RWPE2 (cell line): ENCODE data around the gene WDFY2.
A peak's percentile ranks its signal among the peaks of the same experiment; 100 is the strongest.

Experiments
- ATAC-seq: fragments of 200-7000 bp; cut with Tn5 transposase; 3 replicates; pipeline ENCODE4 v1.9.1; 2021; ENCODE audit warnings: low read depth
- DNase-seq: peaks from one replicate; pipeline ENCODE4 v3.0.0-alpha.2; 2020; ENCODE audit warnings: low spot score
- H3K27ac ChIP-seq: fragments of 450-650 bp; 2 replicates; pipeline ENCODE4 v1.5.1; 2017; ENCODE audit warnings: mild to moderate bottlenecking; ENCODE audit not compliant: poor library complexity, severe bottlenecking
- H3K27me3 ChIP-seq: fragments of 250-450 bp; sonication (Bioruptor Pico); 2 replicates; pipeline ENCODE4 v1.5.1; 2021; ENCODE audit warnings: mild to moderate bottlenecking, moderate library complexity; ENCODE audit not compliant: insufficient read depth, poor library complexity, severe bottlenecking
- H3K36me3 ChIP-seq: fragments of 250-450 bp; sonication (Bioruptor Pico); 2 replicates; pipeline ENCODE4 v1.5.1; 2020; ENCODE audit warnings: low read depth, mild to moderate bottlenecking, moderate library complexity
- H3K4me1 ChIP-seq: fragments of 250-450 bp; sonication (Bioruptor Pico); 2 replicates; pipeline ENCODE4 v1.5.1; 2021; ENCODE audit warnings: mild to moderate bottlenecking, moderate library complexity; ENCODE audit not compliant: insufficient read depth, poor library complexity, severe bottlenecking
- H3K4me3 ChIP-seq: fragments of 250-450 bp; sonication (Bioruptor Pico); 2 replicates; pipeline ENCODE4 v1.5.1; 2021; ENCODE audit warnings: mild to moderate bottlenecking, moderate library complexity; ENCODE audit not compliant: severe bottlenecking
- H3K9me3 ChIP-seq: fragments of 250-450 bp; sonication (Bioruptor Pico); 2 replicates; pipeline ENCODE4 v1.5.1; 2021; ENCODE audit warnings: mild to moderate bottlenecking, moderate library complexity; ENCODE audit not compliant: severe bottlenecking
- CTCF ChIP-seq: fragments of 450-650 bp; IDR thresholded peaks from one replicate; pipeline ENCODE4 v1.5.1; 2017; ENCODE audit warnings: mild to moderate bottlenecking, moderate library complexity; ENCODE audit not compliant: poor library complexity, severe bottlenecking

Gene WDFY2

GRCh38 chr13:51816604-51817249 lies 232.5 kb downstream of the WDFY2 start:
- no peak for DNase-seq
- Histone ChIP-seq H3K9me3 (no peaks in the 10 kb centered on the region), H3K4me3 (no peak overlapping the region), H3K36me3 (no peaks in the 10 kb centered on the region), H3K27me3 (no peaks in the 10 kb centered on the region), H3K4me1 (peaks cover 8% of the 10 kb centered on the region), H3K27ac (no peak overlapping the region)
- ATAC-seq = peak; percentile 79
- no peak for TF ChIP-seq CTCF
